Chondrocyte (in vitro differentiated cells): ENCODE data around the gene CACNA1C. TPM values are rescaled to one million over a fixed set of nuclear protein-coding genes. Genes with fewer than 3 reads are reported as not detected.
"Not testable (repeated sequence)": the region's sequence is repeated elsewhere in the genome, so short reads cannot be mapped to it uniquely, and the experiment has no call there.

Experiments used
- DNase-seq: peaks from one replicate; pipeline ENCODE4 v3.0.0; 2021; ENCODE audit warnings: mixed read lengths, low spot score
- H3K27ac Mint-ChIP-seq: one replicate; pipeline ENCODE4 v1.8.0; 2021; ENCODE audit warnings: mild to moderate bottlenecking, moderate library complexity, mixed read lengths; ENCODE audit not compliant: unreplicated experiment
- H3K27me3 Mint-ChIP-seq: 2 replicates; pipeline ENCODE4 v1.8.0; 2021; ENCODE audit warnings: low read depth, mixed read lengths
- H3K36me3 Mint-ChIP-seq: 2 replicates; pipeline ENCODE4 v1.8.0; 2021; ENCODE audit warnings: low read depth, mixed read lengths
- H3K4me1 Mint-ChIP-seq: 2 replicates; pipeline ENCODE4 v1.8.0; 2021; ENCODE audit warnings: low read depth, mild to moderate bottlenecking, mixed read lengths
- H3K4me3 Mint-ChIP-seq: one replicate; pipeline ENCODE4 v1.8.0; 2021; ENCODE audit warnings: mild to moderate bottlenecking, moderate library complexity, mixed read lengths; ENCODE audit not compliant: unreplicated experiment
- H3K9me3 Mint-ChIP-seq: 2 replicates; pipeline ENCODE4 v1.8.0; 2021; ENCODE audit warnings: low read depth, mixed read lengths
- CTCF ChIP-seq: fragments of 200-600 bp; sonication (generic); IDR thresholded peaks from 2 replicates; pipeline ENCODE4 v1.5.0; 2021; ENCODE audit warnings: antibody characterized with exemption, mild to moderate bottlenecking, moderate library complexity
- total RNA-seq: library from RNA; stranded (reverse); gene quantifications from 3 replicates; pipeline ENCODE4 v1.2.1, GENCODE V29; 2021

CACNA1C gene
- total RNA-seq, 1 donor from 2014 or later, result 27.0 TPM

GRCh38 chr12:2487278-2487677 is 434.5 kb downstream of the CACNA1C start:
- H3K36me3 Mint-ChIP-seq, result peaks cover 11% of the 10 kb centered on the region
- peaks cover 4% of the 10 kb centered on the region for H3K4me1 Mint-ChIP-seq
- H3K27ac Mint-ChIP-seq, result no peak overlapping the region
- TF ChIP-seq CTCF, result no peak
- H3K27me3 Mint-ChIP-seq, result no peaks in the 10 kb centered on the region
- no peak for DNase-seq
- H3K4me3 Mint-ChIP-seq, result no peak overlapping the region
- H3K9me3 Mint-ChIP-seq, result no peaks in the 10 kb centered on the region

DNA sequence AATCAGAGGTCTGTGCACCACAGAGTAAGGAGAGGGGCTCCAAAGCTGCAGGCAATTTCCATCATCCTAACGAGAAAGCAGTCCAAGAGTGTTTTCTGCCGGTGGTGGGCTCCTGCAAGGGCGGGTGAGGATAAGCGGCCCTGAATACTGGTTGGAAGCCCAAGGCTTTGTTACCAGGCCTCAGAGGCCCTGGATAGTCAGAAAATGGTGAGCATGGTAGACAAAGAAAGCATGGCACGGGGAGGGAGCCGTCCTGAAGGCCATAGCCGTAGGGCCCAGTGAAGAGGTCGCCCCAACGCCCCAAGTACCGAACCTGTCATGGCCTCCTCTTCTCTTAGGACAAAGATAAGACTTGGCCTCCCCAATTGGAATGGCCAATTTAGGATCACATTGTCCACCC is 435.3 kb downstream of the CACNA1C start:
- Mint-ChIP-seq H3K4me3 (no peak overlapping the region), H3K9me3 (no peaks in the 10 kb centered on the region), H3K27me3 (no peaks in the 10 kb centered on the region), H3K4me1 (peaks cover 1% of the 10 kb centered on the region), H3K27ac (no peak overlapping the region), H3K36me3 (peaks cover 15% of the 10 kb centered on the region)
- DNase-seq, result no peak
- TF ChIP-seq CTCF, result no peak

GRCh38 chr12:2488596-2488995 is 435.8 kb downstream of the CACNA1C start:
- no peak for TF ChIP-seq CTCF
- Mint-ChIP-seq H3K36me3 (peaks cover 17% of the 10 kb centered on the region), H3K27ac (no peak overlapping the region), H3K4me1 (no peaks in the 10 kb centered on the region), H3K27me3 (no peaks in the 10 kb centered on the region), H3K4me3 (no peak overlapping the region), H3K9me3 (no peaks in the 10 kb centered on the region)
- DNase-seq, result no peak

DNA sequence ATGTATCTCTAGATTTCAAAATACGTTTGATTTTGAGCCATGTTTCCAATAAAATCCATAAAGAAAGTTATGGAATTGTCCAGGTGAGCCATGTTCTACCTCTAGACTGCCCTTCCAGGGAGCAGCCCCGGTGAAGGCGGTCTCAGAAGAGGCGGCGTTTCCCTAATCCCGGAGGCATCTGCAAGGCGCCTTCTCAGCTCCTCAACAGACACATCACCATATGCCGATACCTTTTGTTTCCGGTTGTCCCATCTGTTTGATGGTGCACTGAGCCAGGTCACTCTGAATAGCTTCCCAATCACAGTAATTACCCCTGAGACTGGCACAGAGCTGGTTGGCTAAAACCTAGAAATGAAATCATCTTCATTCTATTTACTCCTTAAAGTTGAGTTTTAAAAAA is 436.5 kb downstream of the CACNA1C start:
- TF ChIP-seq CTCF, result no peak
- H3K27me3 Mint-ChIP-seq, result no peaks in the 10 kb centered on the region
- no peaks in the 10 kb centered on the region for H3K4me1 Mint-ChIP-seq
- H3K9me3 Mint-ChIP-seq, result no peaks in the 10 kb centered on the region
- H3K36me3 Mint-ChIP-seq, result peaks cover 18% of the 10 kb centered on the region
- H3K27ac Mint-ChIP-seq, result no peak overlapping the region
- no peak overlapping the region for H3K4me3 Mint-ChIP-seq
- no peak for DNase-seq

- Mint-ChIP-seq H3K27ac (no peak overlapping the region), H3K4me1 (no peaks in the 10 kb centered on the region), H3K9me3 (no peaks in the 10 kb centered on the region), H3K4me3 (no peak overlapping the region), H3K27me3 (no peaks in the 10 kb centered on the region), H3K36me3 (peaks cover 23% of the 10 kb centered on the region)
- DNase-seq, result no peak
- no peak for TF ChIP-seq CTCF
These were observed 438.0 kb downstream of the CACNA1C start for GRCh38 chr12:2490831-2491230.

DNA sequence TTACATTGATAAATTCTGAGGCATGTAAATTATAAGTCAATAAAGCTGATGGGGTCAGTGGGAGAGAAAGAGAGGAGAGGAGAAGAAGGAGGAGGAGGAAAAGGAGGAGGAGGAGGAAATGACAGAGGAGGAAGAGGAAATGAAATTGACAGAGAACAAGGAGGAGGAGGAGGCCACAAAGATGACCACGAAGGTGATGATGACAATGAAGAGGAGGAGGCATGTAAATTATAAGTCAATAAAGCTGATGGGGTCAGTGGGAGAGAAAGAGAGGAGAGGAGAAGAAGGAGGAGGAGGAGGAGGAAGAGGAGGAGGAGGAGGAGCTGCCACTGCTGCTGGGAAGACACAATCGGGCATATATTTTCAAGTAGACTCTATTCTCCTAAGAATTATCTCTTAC is 438.6 kb downstream of the CACNA1C start:
- H3K27ac Mint-ChIP-seq, DNase-seq, H3K4me3 Mint-ChIP-seq, H3K27me3 Mint-ChIP-seq, H3K9me3 Mint-ChIP-seq, H3K4me1 Mint-ChIP-seq: not testable (repeated sequence)
- peaks cover 24% of the 10 kb centered on the region for H3K36me3 Mint-ChIP-seq
